Measurements from ENCODE around the gene TUBA1A. TPM values are rescaled to one million over a fixed set of nuclear protein-coding genes. Genes with fewer than 3 reads are reported as not detected.
"Not testable (repeated sequence)": the region's sequence is repeated elsewhere in the genome, so short reads cannot be mapped to it uniquely, and the experiment has no call there.

Gene TUBA1A
- total RNA-seq, 1 donor, result 961 TPM

- no peak for DNase-seq (ENCODE audit: low read depth)
- TF ChIP-seq, protein P1, sequence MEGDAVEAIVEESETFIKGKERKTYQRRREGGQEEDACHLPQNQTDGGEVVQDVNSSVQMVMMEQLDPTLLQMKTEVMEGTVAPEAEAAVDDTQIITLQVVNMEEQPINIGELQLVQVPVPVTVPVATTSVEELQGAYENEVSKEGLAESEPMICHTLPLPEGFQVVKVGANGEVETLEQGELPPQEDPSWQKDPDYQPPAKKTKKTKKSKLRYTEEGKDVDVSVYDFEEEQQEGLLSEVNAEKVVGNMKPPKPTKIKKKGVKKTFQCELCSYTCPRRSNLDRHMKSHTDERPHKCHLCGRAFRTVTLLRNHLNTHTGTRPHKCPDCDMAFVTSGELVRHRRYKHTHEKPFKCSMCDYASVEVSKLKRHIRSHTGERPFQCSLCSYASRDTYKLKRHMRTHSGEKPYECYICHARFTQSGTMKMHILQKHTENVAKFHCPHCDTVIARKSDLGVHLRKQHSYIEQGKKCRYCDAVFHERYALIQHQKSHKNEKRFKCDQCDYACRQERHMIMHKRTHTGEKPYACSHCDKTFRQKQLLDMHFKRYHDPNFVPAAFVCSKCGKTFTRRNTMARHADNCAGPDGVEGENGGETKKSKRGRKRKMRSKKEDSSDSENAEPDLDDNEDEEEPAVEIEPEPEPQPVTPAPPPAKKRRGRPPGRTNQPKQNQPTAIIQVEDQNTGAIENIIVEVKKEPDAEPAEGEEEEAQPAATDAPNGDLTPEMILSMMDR (IDR thresholded peaks at IDR 0.05; ENCODE audit: insufficient read depth, low read length), result no peak
- H3K4me3 ChIP-seq (ENCODE audit: low read depth, low read length), result no peak overlapping the region
Measured at GRCh38 chr12:49146406-49146805, 42.5 kb downstream of the TUBA1A start.

- DNase-seq (ENCODE audit: low read depth), result no peak
- TF ChIP-seq, protein P1 (IDR thresholded peaks at IDR 0.05; ENCODE audit: insufficient read depth, low read length), result no peak
- no peak overlapping the region for H3K4me3 ChIP-seq (ENCODE audit: low read depth, low read length)
Measured at GRCh38 chr12:49144384-49144783, 44.5 kb downstream of the TUBA1A start.

DNA sequence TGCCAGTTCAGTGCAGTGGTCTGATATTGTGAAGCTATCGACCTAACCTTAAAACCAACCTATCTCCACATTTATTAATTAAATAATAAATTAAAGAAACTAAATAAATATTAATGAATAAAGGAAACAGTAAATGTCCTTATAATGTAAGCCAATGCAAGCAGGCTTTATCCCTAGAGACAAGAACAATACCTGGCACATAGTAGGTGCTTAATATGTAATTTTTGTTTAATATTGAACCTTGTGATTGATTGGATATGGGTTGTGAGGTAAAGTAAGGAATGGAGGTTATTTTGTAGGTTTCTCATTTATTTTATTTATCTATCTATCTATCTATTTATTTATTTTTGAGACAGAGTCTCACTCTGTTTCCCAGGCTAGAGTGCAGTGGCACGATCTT is 49.9 kb downstream of the TUBA1A start:
- no peak for DNase-seq (ENCODE audit: low read depth)
- H3K4me3 ChIP-seq (ENCODE audit: low read depth, low read length), result no peak overlapping the region
- TF ChIP-seq, protein P1 (IDR thresholded peaks at IDR 0.05; ENCODE audit: insufficient read depth, low read length), result no peak

DNA sequence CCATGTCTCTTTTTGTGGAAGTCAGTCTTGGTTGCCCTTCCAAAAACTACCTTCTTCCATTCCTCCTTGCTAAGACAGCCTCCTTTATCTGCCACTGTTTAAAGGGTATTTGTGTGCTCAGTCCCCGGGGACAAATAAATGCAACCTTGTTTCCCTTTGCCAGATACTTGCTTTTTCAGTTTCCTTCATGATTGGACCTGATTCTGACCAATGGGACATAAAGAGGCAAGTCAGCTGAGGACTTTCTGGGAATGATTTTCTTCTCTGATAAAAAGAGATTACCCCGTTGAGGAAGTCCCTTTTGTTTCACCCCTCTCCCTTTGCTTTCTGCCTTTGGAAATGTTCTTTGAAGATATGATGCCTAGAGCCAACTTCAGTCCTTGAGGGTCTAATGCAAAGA is 50.3 kb downstream of the TUBA1A start:
- TF ChIP-seq, protein P1 (IDR thresholded peaks at IDR 0.05; ENCODE audit: insufficient read depth, low read length), result no peak
- H3K4me3 ChIP-seq (ENCODE audit: low read depth, low read length), result no peak overlapping the region
- DNase-seq (ENCODE audit: low read depth), result no peak

DNA sequence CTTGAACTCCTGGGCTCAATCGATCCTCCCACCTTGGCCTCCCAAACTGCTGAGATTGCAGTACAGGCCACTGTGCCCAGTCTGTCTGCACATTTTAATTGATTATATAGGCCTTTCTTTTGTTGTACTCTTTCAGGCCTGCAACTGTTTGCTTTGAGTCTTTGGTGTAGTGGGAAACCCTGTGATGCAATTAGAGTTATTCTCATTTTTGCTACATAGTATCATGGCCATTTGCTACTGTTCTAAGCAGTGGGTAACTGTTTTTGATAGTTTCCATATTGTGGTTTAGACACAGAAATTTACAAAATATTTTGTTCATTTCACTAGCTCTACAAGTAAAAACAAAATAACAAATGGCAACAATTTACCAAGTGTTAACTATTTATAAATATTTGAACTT is 51.4 kb downstream of the TUBA1A start:
- no peak for DNase-seq (ENCODE audit: low read depth)
- TF ChIP-seq, protein P1 (IDR thresholded peaks at IDR 0.05; ENCODE audit: insufficient read depth, low read length), result no peak
- H3K4me3 ChIP-seq (ENCODE audit: low read depth, low read length), result no peak overlapping the region

GRCh38 chr12:49136997-49137396 is 51.9 kb downstream of the TUBA1A start:
- H3K4me3 ChIP-seq (ENCODE audit: low read depth, low read length), result not testable (repeated sequence)

More at GRCh38 chr12:49136997-49137396, 51.9 kb downstream of the TUBA1A start:
- DNase-seq (ENCODE audit: low read depth), result not testable (repeated sequence)

Small RNAs within 50 kb of the gene (small RNA-seq; reads per million reads assigned to genes)
- not detected for gene RF00017

Other genes starting within 250 kb of the TUBA1A start
- 39.7 and 65.3 TPM in 2 replicates for gene ARF3, start 231.6 kb downstream of the TUBA1A start, total RNA-seq (ENCODE audit: low replicate concordance)
- gene WNT10B, start 217.3 kb downstream of the TUBA1A start, total RNA-seq (ENCODE audit: low replicate concordance), result 0.18 and 0.98 TPM in 2 replicates
- gene WNT1, start 210.8 kb downstream of the TUBA1A start, total RNA-seq (ENCODE audit: low replicate concordance), result not detected in 2 replicates
- gene DDN, start 189.7 kb downstream of the TUBA1A start, total RNA-seq (ENCODE audit: low replicate concordance), result 0.08 and 0.09 TPM in 2 replicates
- gene PRKAG1, start 170.3 kb downstream of the TUBA1A start, total RNA-seq (ENCODE audit: low replicate concordance), result 52.4 and 95.9 TPM in 2 replicates
- 22.6 and 23.8 TPM in 2 replicates for gene KMT2D, start 128.3 kb downstream of the TUBA1A start, total RNA-seq (ENCODE audit: low replicate concordance)
- 0.25 and 0.54 TPM in 2 replicates for gene RHEBL1, start 119.1 kb downstream of the TUBA1A start, total RNA-seq (ENCODE audit: low replicate concordance)
- 0.41 TPM in 1 of 2 replicates, not detected in the other for gene DHH, start 94.3 kb downstream of the TUBA1A start, total RNA-seq (ENCODE audit: low replicate concordance)
- gene LMBR1L, start 78.2 kb downstream of the TUBA1A start, total RNA-seq (ENCODE audit: low replicate concordance), result 20.2 and 57.3 TPM in 2 replicates
- gene TUBA1B, start 57.7 kb downstream of the TUBA1A start, total RNA-seq (ENCODE audit: low replicate concordance), result 159 and 2,451 TPM in 2 replicates
- gene TUBA1C, start 76.0 kb upstream of the TUBA1A start, total RNA-seq (ENCODE audit: low replicate concordance), result 54.7 and 839 TPM in 2 replicates
- gene PRPH, start 106.1 kb upstream of the TUBA1A start, total RNA-seq (ENCODE audit: low replicate concordance), result 0.18 and 0.33 TPM in 2 replicates
- gene TROAP, start 134.2 kb upstream of the TUBA1A start, total RNA-seq (ENCODE audit: low replicate concordance), result 4.0 and 11.3 TPM in 2 replicates
- gene C1QL4, start 148.1 kb upstream of the TUBA1A start, total RNA-seq (ENCODE audit: low replicate concordance), result 0.18 TPM in 1 of 2 replicates, not detected in the other
- 1.6 and 2.5 TPM in 2 replicates for gene DNAJC22, start 157.8 kb upstream of the TUBA1A start, total RNA-seq (ENCODE audit: low replicate concordance)
- 25.1 and 34.1 TPM in 2 replicates for gene SPATS2, start 178.4 kb upstream of the TUBA1A start, total RNA-seq (ENCODE audit: low replicate concordance)

All from fibroblast of the aortic adventitia (primary cell).